A549 (cell line): ENCODE results near the gene ETF1. TPM values are rescaled to one million over a fixed set of nuclear protein-coding genes. Genes with fewer than 3 reads are reported as not detected.

Source experiments
- CBX8 ChIP-seq: fragments of 200-600 bp; sonication (generic); IDR thresholded peaks from 2 replicates; pipeline ENCODE4 v1.6.1; 2016
- CEBPB ChIP-seq, 2 experiments: fragments of >200 bp in 1 of 2; sonication (Bioruptor Twin) in 1 of 2; formaldehyde crosslinking in 1 of 2; IDR thresholded peaks; 2 replicates each; pipeline ENCODE4 v1.6.1; 2012 to 2016
- CHD2 ChIP-seq: fragments of 150-350 bp; IDR thresholded peaks from 2 replicates; pipeline ENCODE4 v1.6.1; 2014; ENCODE audit warnings: low read length; ENCODE audit not compliant: partially characterized antibody
- CHD4 ChIP-seq: fragments of 200-600 bp; sonication (generic); IDR thresholded peaks from 2 replicates; pipeline ENCODE4 v1.6.1; 2016; ENCODE audit warnings: antibody characterized with exemption, mild to moderate bottlenecking, borderline replicate concordance
- CTCF ChIP-seq: fragments of >200 bp; sonication (Bioruptor Twin); formaldehyde crosslinking; IDR thresholded peaks from 3 replicates; pipeline ENCODE4 v1.5.1; 2016
- E2F6 ChIP-seq: IDR thresholded peaks from 2 replicates; pipeline ENCODE4 v1.6.1; 2012; ENCODE audit warnings: low read depth, borderline replicate concordance
- EHMT2 ChIP-seq: fragments of 200-600 bp; sonication (generic); IDR thresholded peaks from 2 replicates; pipeline ENCODE4 v1.6.1; 2016; ENCODE audit warnings: antibody characterized with exemption, low read depth, mild to moderate bottlenecking, moderate library complexity
- EP300 ChIP-seq, 2 experiments: fragments of >200 bp; sonication (Bioruptor Twin); formaldehyde crosslinking; IDR thresholded peaks; 2 replicates in 1 of 2; 3 replicates in 1 of 2; pipeline ENCODE4 v1.6.1; 2016 to 2017
- FOSB ChIP-seq: fragments of 250-450 bp; sonication (Bioruptor Pico); IDR thresholded peaks from 2 replicates; pipeline ENCODE4 v1.5.0; 2020; ENCODE audit warnings: mild to moderate bottlenecking, moderate library complexity
- FOSL2 ChIP-seq, 2 experiments: fragments of 450-650 bp in 1 of 2; fragments of >200 bp in 1 of 2; sonication (Bioruptor Twin) in 1 of 2; formaldehyde crosslinking; IDR thresholded peaks; 2 replicates each; pipeline versions ENCODE4 v1.5.0 to v1.6.1; 2016 to 2020; ENCODE audit warnings: mild to moderate bottlenecking in 1 of 2, moderate library complexity in 1 of 2
- FOXS1 ChIP-seq: fragments of 250-450 bp; sonication (Bioruptor Pico); IDR thresholded peaks from 2 replicates; pipeline ENCODE4 v1.5.0; 2020; ENCODE audit warnings: mild to moderate bottlenecking, moderate library complexity
- GATA3 ChIP-seq: IDR thresholded peaks from 2 replicates; pipeline ENCODE4 v1.6.1; 2012; ENCODE audit warnings: borderline replicate concordance
- HDAC2 ChIP-seq: fragments of 200-600 bp; sonication (generic); IDR thresholded peaks from 2 replicates; pipeline ENCODE4 v1.6.1; 2016
- HOXA7 ChIP-seq: fragments of 250-450 bp; sonication (Bioruptor Pico); IDR thresholded peaks from 2 replicates; pipeline ENCODE4 v1.5.0; 2020; ENCODE audit warnings: mild to moderate bottlenecking, moderate library complexity
- HOXB13 ChIP-seq: fragments of 250-450 bp; sonication (Bioruptor Pico); IDR thresholded peaks from 2 replicates; pipeline ENCODE4 v1.5.0; 2020; ENCODE audit warnings: low read depth, mild to moderate bottlenecking, moderate library complexity
- HOXB5 ChIP-seq: fragments of 250-450 bp; sonication (Bioruptor Pico); IDR thresholded peaks from 2 replicates; pipeline ENCODE4 v1.5.0; 2020; ENCODE audit warnings: mild to moderate bottlenecking, moderate library complexity
- JUN ChIP-seq, 2 experiments: fragments of >200 bp; sonication (Bioruptor Twin); formaldehyde crosslinking; IDR thresholded peaks; 2 replicates in 1 of 2; 3 replicates in 1 of 2; pipeline ENCODE4 v1.6.1; 2016 to 2017
- JUNB ChIP-seq: fragments of >200 bp; sonication (Bioruptor Twin); formaldehyde crosslinking; IDR thresholded peaks from 2 replicates; pipeline ENCODE4 v1.6.1; 2016
- KDM1A ChIP-seq: fragments of 200-600 bp; sonication (generic); IDR thresholded peaks from 2 replicates; pipeline ENCODE4 v1.6.1; 2016; ENCODE audit warnings: low read depth, mild to moderate bottlenecking
- MAX ChIP-seq: IDR thresholded peaks from 2 replicates; pipeline ENCODE4 v1.6.1; 2012
- NFE2L2 ChIP-seq: fragments of 150-350 bp; conservative IDR thresholded peaks from 2 replicates; pipeline ENCODE4 v1.6.1; 2014; ENCODE audit warnings: low read length
- NR3C1 ChIP-seq: fragments of >200 bp; sonication (Bioruptor Twin); formaldehyde crosslinking; IDR thresholded peaks from 3 replicates; pipeline ENCODE4 v1.6.1; 2017
- PBX3 ChIP-seq: IDR thresholded peaks from 2 replicates; pipeline ENCODE4 v1.6.1; 2012
- RAD21 ChIP-seq, 2 experiments: fragments of >200 bp in 1 of 2; sonication (Bioruptor Twin) in 1 of 2; formaldehyde crosslinking in 1 of 2; IDR thresholded peaks in 1 of 2; conservative IDR thresholded peaks in 1 of 2; 2 replicates in 1 of 2; 3 replicates in 1 of 2; pipeline ENCODE4 v1.6.1; 2012 to 2018; ENCODE audit warnings: inconsistent platforms in 1 of 2
- RCOR1 ChIP-seq: fragments of 150-350 bp; IDR thresholded peaks from 2 replicates; pipeline ENCODE4 v1.6.1; 2014; ENCODE audit warnings: antibody characterized with exemption, low read length, low read depth
- RFX5 ChIP-seq: fragments of 450-650 bp; IDR thresholded peaks from 2 replicates; pipeline ENCODE4 v1.7.1; 2014; ENCODE audit warnings: antibody characterized with exemption, mild to moderate bottlenecking, moderate library complexity
- RNF2 ChIP-seq: fragments of 200-600 bp; sonication (generic); IDR thresholded peaks from 2 replicates; pipeline ENCODE4 v1.6.1; 2016; ENCODE audit warnings: low read depth, mild to moderate bottlenecking, antibody characterized with exemption, moderate library complexity, borderline replicate concordance
- ZFP36 ChIP-seq: fragments of 450-650 bp; IDR thresholded peaks from 2 replicates; pipeline ENCODE4 v1.6.1; 2014; ENCODE audit warnings: borderline replicate concordance; ENCODE audit not compliant: partially characterized antibody
- ZSCAN20 ChIP-seq: fragments of 250-450 bp; sonication (Bioruptor Pico); IDR thresholded peaks from 2 replicates; pipeline ENCODE4 v1.8.0; 2022; ENCODE audit warnings: mild to moderate bottlenecking, moderate library complexity
- polyA plus RNA-seq, 4 experiments: library from polyadenylated mRNA; depleted of rRNA in 3 of 4; stranded (reverse); fragments of >200 nt; fragmentation: RNase III in 1 of 4; extraction: RNeasy Plus Mini Kit Qiagen cat#74134 plus additional on column Dnase treatment in 1 of 4; gene quantifications; 2 replicates in 3 of 4; 3 replicates in 1 of 4; pipeline ENCODE4 v1.2.3, GENCODE V29; 2011 to 2017
- TF ChIP-seq, protein P1 (sequence below): fragments of >200 bp; sonication (Bioruptor Twin); formaldehyde crosslinking; IDR thresholded peaks from 2 replicates; pipeline ENCODE4 v1.6.1; 2016
- TF ChIP-seq, protein P2 (sequence below): fragments of 250-450 bp; sonication (Bioruptor Pico); IDR thresholded peaks from 2 replicates; pipeline ENCODE4 v1.5.0; 2021; ENCODE audit warnings: mild to moderate bottlenecking, moderate library complexity, borderline replicate concordance
- TF ChIP-seq, protein P3 (sequence below): fragments of 200-600 bp; sonication (generic); IDR thresholded peaks from 2 replicates; pipeline ENCODE4 v1.6.1; 2016; ENCODE audit warnings: antibody characterized with exemption, mild to moderate bottlenecking, moderate library complexity

Gene ETF1
- polyA plus RNA-seq, 2 of the 4 experiments (the other 2 are of a cell fraction), result 119 to 161 TPM

DNA sequence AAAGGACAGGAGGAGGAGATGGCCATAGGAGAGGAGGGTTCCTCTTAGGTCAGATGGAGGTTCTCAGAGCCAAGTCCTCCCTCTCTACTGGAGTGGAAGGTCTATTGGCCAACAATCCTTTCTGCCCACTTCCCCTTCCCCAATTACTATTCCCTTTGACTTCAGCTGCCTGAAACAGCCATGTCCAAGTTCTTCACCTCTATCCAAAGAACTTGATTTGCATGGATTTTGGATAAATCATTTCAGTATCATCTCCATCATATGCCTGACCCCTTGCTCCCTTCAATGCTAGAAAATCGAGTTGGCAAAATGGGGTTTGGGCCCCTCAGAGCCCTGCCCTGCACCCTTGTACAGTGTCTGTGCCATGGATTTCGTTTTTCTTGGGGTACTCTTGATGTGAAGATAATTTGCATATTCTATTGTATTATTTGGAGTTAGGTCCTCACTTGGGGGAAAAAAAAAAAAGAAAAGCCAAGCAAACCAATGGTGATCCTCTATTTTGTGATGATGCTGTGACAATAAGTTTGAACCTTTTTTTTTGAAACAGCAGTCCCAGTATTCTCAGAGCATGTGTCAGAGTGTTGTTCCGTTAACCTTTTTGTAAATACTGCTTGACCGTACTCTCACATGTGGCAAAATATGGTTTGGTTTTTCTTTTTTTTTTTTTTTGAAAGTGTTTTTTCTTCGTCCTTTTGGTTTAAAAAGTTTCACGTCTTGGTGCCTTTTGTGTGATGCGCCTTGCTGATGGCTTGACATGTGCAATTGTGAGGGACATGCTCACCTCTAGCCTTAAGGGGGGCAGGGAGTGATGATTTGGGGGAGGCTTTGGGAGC lies 74.7 kb downstream of the ETF1 start (continued):
- no peak for TF ChIP-seq PBX3
- TF ChIP-seq EHMT2, result no peak
- TF ChIP-seq RAD21 (conservative IDR thresholded peaks at IDR 0.05 in 1 of 2, IDR thresholded peaks at IDR 0.05 in 1 of 2), result no peak
- peak; percentile 2; the same call in 1 of the 2 replicates for TF ChIP-seq FOSB (CRISPR knock-in tag)
- no peak for TF ChIP-seq JUN (IDR thresholded peaks at IDR 0.05)
- no peak for TF ChIP-seq FOSL2 (IDR thresholded peaks at IDR 0.05)
- no peak for TF ChIP-seq FOSL2 (CRISPR knock-in tag; IDR thresholded peaks at IDR 0.05)
- no peak for TF ChIP-seq MAX
- TF ChIP-seq FOXS1 (CRISPR knock-in tag), result no peak
- no peak for TF ChIP-seq HOXB13
- no peak for TF ChIP-seq RFX5
- TF ChIP-seq CTCF, result no peak
- TF ChIP-seq, protein P1, sequence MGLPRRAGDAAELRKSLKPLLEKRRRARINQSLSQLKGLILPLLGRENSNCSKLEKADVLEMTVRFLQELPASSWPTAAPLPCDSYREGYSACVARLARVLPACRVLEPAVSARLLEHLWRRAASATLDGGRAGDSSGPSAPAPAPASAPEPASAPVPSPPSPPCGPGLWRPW, result no peak
- no peak for TF ChIP-seq ZFP36
- TF ChIP-seq RNF2, result no peak
- no peak for TF ChIP-seq CEBPB (IDR thresholded peaks at IDR 0.05)
- TF ChIP-seq NFE2L2, result no peak
- no peak for TF ChIP-seq EP300 (IDR thresholded peaks at IDR 0.05)
- peak; percentile 96; the same call in 1 of the 2 replicates for TF ChIP-seq HOXA7
- TF ChIP-seq E2F6, result no peak
- no peak for TF ChIP-seq RCOR1
- TF ChIP-seq HDAC2, result no peak
- TF ChIP-seq GATA3, result no peak
- no peak for TF ChIP-seq HOXB5 (CRISPR knock-in tag)
- TF ChIP-seq ZSCAN20 (CRISPR knock-in tag), result peak; percentile 22; the same call in 1 of the 2 replicates
- no peak for TF ChIP-seq NR3C1
- no peak for TF ChIP-seq CHD4
- no peak for TF ChIP-seq CHD2
- TF ChIP-seq, protein P2, sequence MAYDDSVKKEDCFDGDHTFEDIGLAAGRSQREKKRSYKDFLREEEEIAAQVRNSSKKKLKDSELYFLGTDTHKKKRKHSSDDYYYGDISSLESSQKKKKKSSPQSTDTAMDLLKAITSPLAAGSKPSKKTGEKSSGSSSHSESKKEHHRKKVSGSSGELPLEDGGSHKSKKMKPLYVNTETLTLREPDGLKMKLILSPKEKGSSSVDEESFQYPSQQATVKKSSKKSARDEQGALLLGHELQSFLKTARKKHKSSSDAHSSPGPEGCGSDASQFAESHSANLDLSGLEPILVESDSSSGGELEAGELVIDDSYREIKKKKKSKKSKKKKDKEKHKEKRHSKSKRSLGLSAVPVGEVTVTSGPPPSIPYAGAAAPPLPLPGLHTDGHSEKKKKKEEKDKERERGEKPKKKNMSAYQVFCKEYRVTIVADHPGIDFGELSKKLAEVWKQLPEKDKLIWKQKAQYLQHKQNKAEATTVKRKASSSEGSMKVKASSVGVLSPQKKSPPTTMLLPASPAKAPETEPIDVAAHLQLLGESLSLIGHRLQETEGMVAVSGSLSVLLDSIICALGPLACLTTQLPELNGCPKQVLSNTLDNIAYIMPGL (CRISPR knock-in tag), result no peak
- no peak for TF ChIP-seq JUNB
- TF ChIP-seq, protein P3, sequence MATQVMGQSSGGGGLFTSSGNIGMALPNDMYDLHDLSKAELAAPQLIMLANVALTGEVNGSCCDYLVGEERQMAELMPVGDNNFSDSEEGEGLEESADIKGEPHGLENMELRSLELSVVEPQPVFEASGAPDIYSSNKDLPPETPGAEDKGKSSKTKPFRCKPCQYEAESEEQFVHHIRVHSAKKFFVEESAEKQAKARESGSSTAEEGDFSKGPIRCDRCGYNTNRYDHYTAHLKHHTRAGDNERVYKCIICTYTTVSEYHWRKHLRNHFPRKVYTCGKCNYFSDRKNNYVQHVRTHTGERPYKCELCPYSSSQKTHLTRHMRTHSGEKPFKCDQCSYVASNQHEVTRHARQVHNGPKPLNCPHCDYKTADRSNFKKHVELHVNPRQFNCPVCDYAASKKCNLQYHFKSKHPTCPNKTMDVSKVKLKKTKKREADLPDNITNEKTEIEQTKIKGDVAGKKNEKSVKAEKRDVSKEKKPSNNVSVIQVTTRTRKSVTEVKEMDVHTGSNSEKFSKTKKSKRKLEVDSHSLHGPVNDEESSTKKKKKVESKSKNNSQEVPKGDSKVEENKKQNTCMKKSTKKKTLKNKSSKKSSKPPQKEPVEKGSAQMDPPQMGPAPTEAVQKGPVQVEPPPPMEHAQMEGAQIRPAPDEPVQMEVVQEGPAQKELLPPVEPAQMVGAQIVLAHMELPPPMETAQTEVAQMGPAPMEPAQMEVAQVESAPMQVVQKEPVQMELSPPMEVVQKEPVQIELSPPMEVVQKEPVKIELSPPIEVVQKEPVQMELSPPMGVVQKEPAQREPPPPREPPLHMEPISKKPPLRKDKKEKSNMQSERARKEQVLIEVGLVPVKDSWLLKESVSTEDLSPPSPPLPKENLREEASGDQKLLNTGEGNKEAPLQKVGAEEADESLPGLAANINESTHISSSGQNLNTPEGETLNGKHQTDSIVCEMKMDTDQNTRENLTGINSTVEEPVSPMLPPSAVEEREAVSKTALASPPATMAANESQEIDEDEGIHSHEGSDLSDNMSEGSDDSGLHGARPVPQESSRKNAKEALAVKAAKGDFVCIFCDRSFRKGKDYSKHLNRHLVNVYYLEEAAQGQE, result no peak; the same call in 1 of the 2 replicates
- no peak for TF ChIP-seq CBX8
- TF ChIP-seq KDM1A, result no peak
